Osteocyte (in vitro differentiated cells): Measurements from ENCODE around the gene SMIM8. TPM values are rescaled to one million over a fixed set of nuclear protein-coding genes. Genes with fewer than 3 reads are reported as not detected.

Source experiments
- DNase-seq: peaks from one replicate; pipeline ENCODE4 v3.0.0; 2021; ENCODE audit warnings: mixed read lengths; ENCODE audit not compliant: unreplicated experiment; ENCODE audit errors: extremely low spot score
- H3K27ac Mint-ChIP-seq: one replicate; pipeline ENCODE4 v1.8.0; 2021; ENCODE audit warnings: mild to moderate bottlenecking, mixed read lengths; ENCODE audit not compliant: unreplicated experiment
- H3K27me3 Mint-ChIP-seq: one replicate; pipeline ENCODE4 v1.8.0; 2021; ENCODE audit warnings: mixed read lengths; ENCODE audit not compliant: unreplicated experiment
- H3K36me3 Mint-ChIP-seq: one replicate; pipeline ENCODE4 v1.8.0; 2021; ENCODE audit warnings: mixed read lengths; ENCODE audit not compliant: unreplicated experiment
- H3K4me1 Mint-ChIP-seq: one replicate; pipeline ENCODE4 v1.8.0; 2021; ENCODE audit warnings: mixed read lengths; ENCODE audit not compliant: unreplicated experiment
- H3K4me3 Mint-ChIP-seq: one replicate; pipeline ENCODE4 v1.8.0; 2021; ENCODE audit warnings: mild to moderate bottlenecking, moderate library complexity, mixed read lengths; ENCODE audit not compliant: unreplicated experiment
- H3K9me3 Mint-ChIP-seq: one replicate; pipeline ENCODE4 v1.8.0; 2021; ENCODE audit warnings: mixed read lengths; ENCODE audit not compliant: unreplicated experiment
- total RNA-seq: library from RNA; stranded (reverse); gene quantifications from 2 replicates; pipeline ENCODE4 v1.2.1, GENCODE V29; 2021
- TF ChIP-seq, protein P1 (sequence below): fragments of 200-600 bp; sonication (generic); IDR thresholded peaks from 2 replicates; pipeline ENCODE4 v1.5.0; 2021; ENCODE audit warnings: antibody characterized with exemption, mild to moderate bottlenecking, moderate library complexity

The SMIM8 gene
- total RNA-seq, 1 donor from 2014 or later, result 12.1 TPM

GRCh38 chr6:87281426-87281825, 41.0 kb upstream of the SMIM8 start:
- H3K27ac Mint-ChIP-seq, result no peak overlapping the region
- no peaks in the 10 kb centered on the region for H3K4me1 Mint-ChIP-seq
- peaks cover 13% of the 10 kb centered on the region for H3K27me3 Mint-ChIP-seq
- H3K4me3 Mint-ChIP-seq, result no peak overlapping the region
- TF ChIP-seq, protein P1, sequence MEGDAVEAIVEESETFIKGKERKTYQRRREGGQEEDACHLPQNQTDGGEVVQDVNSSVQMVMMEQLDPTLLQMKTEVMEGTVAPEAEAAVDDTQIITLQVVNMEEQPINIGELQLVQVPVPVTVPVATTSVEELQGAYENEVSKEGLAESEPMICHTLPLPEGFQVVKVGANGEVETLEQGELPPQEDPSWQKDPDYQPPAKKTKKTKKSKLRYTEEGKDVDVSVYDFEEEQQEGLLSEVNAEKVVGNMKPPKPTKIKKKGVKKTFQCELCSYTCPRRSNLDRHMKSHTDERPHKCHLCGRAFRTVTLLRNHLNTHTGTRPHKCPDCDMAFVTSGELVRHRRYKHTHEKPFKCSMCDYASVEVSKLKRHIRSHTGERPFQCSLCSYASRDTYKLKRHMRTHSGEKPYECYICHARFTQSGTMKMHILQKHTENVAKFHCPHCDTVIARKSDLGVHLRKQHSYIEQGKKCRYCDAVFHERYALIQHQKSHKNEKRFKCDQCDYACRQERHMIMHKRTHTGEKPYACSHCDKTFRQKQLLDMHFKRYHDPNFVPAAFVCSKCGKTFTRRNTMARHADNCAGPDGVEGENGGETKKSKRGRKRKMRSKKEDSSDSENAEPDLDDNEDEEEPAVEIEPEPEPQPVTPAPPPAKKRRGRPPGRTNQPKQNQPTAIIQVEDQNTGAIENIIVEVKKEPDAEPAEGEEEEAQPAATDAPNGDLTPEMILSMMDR, result no peak
- no peak for DNase-seq
- H3K36me3 Mint-ChIP-seq, result no peaks in the 10 kb centered on the region
- H3K9me3 Mint-ChIP-seq, result no peaks in the 10 kb centered on the region

DNA sequence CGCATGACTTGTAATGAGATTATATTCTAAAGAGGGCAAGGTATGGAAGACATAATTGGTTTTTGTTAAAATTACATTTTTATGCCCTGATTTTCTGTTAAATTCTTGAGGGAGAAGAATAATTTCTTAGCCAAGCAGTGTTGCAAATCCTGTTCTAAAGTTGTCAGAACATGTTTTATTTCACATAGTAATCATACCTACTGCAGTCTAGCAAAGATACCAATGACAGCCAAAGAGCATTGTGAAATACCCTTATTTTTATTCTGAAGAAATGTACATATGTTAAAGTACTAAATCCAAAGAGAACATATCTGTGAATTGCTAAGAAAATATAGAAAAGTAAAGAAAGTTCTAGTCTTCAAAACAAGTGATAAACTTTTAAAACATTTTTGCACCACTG, 39.6 kb upstream of the SMIM8 start:
- H3K27me3 Mint-ChIP-seq, result peaks cover 17% of the 10 kb centered on the region
- no peak for DNase-seq
- H3K4me1 Mint-ChIP-seq, result no peaks in the 10 kb centered on the region
- no peak overlapping the region for H3K27ac Mint-ChIP-seq
- TF ChIP-seq, protein P1, result no peak
- H3K9me3 Mint-ChIP-seq, result no peaks in the 10 kb centered on the region
- no peak overlapping the region for H3K4me3 Mint-ChIP-seq
- no peaks in the 10 kb centered on the region for H3K36me3 Mint-ChIP-seq

DNA sequence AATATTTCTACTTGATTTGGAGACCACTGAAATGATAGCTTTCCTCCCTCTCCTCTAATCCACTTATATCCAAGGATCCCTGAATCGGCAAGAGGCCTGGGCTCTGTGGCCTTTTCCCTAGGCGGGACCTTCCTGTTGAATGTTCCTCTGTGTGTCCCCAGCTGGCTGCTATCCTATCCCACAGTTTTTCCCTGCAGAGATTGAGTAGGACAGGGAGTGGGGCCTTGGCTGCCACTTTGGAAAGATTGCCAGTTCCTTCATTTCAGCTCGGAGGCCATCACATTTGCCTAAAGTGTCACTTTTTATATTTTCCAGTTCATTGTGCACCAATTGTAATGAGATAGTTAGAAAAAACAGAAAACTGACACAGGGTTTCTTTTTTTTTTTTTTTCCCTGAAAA, 38.9 kb upstream of the SMIM8 start:
- H3K4me3 Mint-ChIP-seq, result no peak overlapping the region

GRCh38 chr6:87287251-87287650, 35.1 kb upstream of the SMIM8 start:
- Mint-ChIP-seq H3K4me3 (no peak overlapping the region), H3K27ac (no peak overlapping the region), H3K27me3 (peaks cover 25% of the 10 kb centered on the region), H3K36me3 (no peaks in the 10 kb centered on the region), H3K4me1 (no peaks in the 10 kb centered on the region), H3K9me3 (no peaks in the 10 kb centered on the region)
- DNase-seq, result no peak
- TF ChIP-seq, protein P1, result no peak

More for the DNA sequence above, 38.9 kb upstream of the SMIM8 start:
- Mint-ChIP-seq H3K4me1 (no peaks in the 10 kb centered on the region), H3K36me3 (no peaks in the 10 kb centered on the region), H3K27me3 (peaks cover 19% of the 10 kb centered on the region), H3K9me3 (no peaks in the 10 kb centered on the region), H3K27ac (no peak overlapping the region)
- TF ChIP-seq, protein P1, result no peak
- DNase-seq, result no peak

DNA sequence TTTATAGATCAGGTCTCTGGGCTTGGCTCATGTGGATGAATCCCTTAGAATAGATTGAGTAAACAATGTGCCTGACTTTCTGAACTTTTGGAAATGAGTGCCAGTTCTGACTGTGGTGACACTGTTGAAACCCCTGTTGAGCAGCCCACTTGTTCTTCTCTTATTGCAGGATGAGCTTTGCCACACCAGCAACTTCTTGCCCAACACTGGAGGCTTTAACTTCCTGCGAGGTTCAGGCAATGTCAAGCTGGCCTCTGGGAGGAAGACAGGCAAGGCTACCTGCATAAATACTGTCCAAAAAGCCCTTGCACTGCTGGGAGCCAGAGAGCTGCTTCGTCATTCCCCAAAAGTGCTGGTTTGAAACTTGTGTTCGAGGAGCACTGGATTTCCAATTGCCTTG, 32.8 kb upstream of the SMIM8 start:
- Mint-ChIP-seq H3K4me3 (no peak overlapping the region), H3K4me1 (no peaks in the 10 kb centered on the region), H3K36me3 (no peaks in the 10 kb centered on the region), H3K27ac (no peak overlapping the region), H3K9me3 (no peaks in the 10 kb centered on the region), H3K27me3 (peaks cover 25% of the 10 kb centered on the region)
- no peak for DNase-seq
- TF ChIP-seq, protein P1, result no peak
